Lung (tissue), 12 donors: ENCODE results near the gene WDR43. TPM values are rescaled to one million over a fixed set of nuclear protein-coding genes. Genes with fewer than 3 reads are reported as not detected.

ENCODE experiments used
- ATAC-seq: fragments of 200-7000 bp; cut with Tn5 transposase; one replicate; pipeline ENCODE4 v1.9.1; 2020; ENCODE audit warnings: moderate number of reproducible peaks; ENCODE audit not compliant: insufficient read depth, low FRiP score
- DNase-seq, 3 donors: peaks; one replicate each; pipeline ENCODE4 v3.0.0-alpha.2; 2013 to 2017
- H3K27ac ChIP-seq, 2 donors: one replicate each; pipeline ENCODE4 v1.5.1; 2013; ENCODE audit warnings: mild to moderate bottlenecking in 2 of 2, moderate library complexity in 2 of 2, control low read depth in 1 of 2, inconsistent platforms in 1 of 2, low read depth in 1 of 2, low read length in 1 of 2
- H3K27me3 ChIP-seq, 3 donors: one replicate each; pipeline ENCODE4 v1.5.1; 2013; ENCODE audit warnings: low read length in 2 of 3; ENCODE audit not compliant: control insufficient read depth in 3 of 3, insufficient read depth in 3 of 3
- H3K36me3 ChIP-seq, 4 donors: one replicate each; pipeline ENCODE4 v1.5.1; 2013; ENCODE audit warnings: low read length in 4 of 4, mild to moderate bottlenecking in 1 of 4, moderate library complexity in 1 of 4; ENCODE audit not compliant: control insufficient read depth in 4 of 4, insufficient read depth in 4 of 4
- H3K4me1 ChIP-seq, 5 donors: one replicate each; pipeline ENCODE4 v1.5.1; 2013; ENCODE audit warnings: low read length in 5 of 5, mild to moderate bottlenecking in 2 of 5, moderate library complexity in 1 of 5; ENCODE audit not compliant: control insufficient read depth in 5 of 5, insufficient read depth in 5 of 5
- H3K4me3 ChIP-seq: one replicate; pipeline ENCODE4 v1.5.1; 2013; ENCODE audit warnings: mild to moderate bottlenecking, control low read depth, moderate library complexity
- H3K9ac ChIP-seq, 2 donors: one replicate each; pipeline ENCODE4 v1.5.1; 2013; ENCODE audit warnings: low read length in 2 of 2, control low read depth in 1 of 2; ENCODE audit not compliant: insufficient read depth in 1 of 2
- H3K9me3 ChIP-seq, 4 donors: one replicate each; pipeline ENCODE4 v1.5.1; 2013; ENCODE audit warnings: low read length in 3 of 4, mild to moderate bottlenecking in 1 of 4, moderate library complexity in 1 of 4; ENCODE audit not compliant: control insufficient read depth in 4 of 4, insufficient read depth in 3 of 4
- CTCF ChIP-seq: IDR thresholded peaks from 2 replicates; pipeline ENCODE4 v1.5.1; 2012; ENCODE audit warnings: mild to moderate bottlenecking; ENCODE audit errors: control extremely low read depth, extremely low read depth
- WGBS, 2 donors: extraction: QIAGEN DNeasy Blood & Tissue Kit; methylation state at CpG; one replicate each; pipeline ENCODE4 v1.1.7; 2013; 5-methylcytosine and 5-hydroxymethylcytosine counted together
- polyA plus RNA-seq, 2 donors: library from polyadenylated mRNA; stranded (reverse); fragments of 200-250 nt; gene quantifications; one replicate each; pipeline ENCODE4 v1.2.1, GENCODE V29; 2013
- total RNA-seq, 2 donors: library from RNA; depleted of rRNA in 1 of 2; stranded (reverse); fragments of >200 nt in 1 of 2; gene quantifications; one replicate each; pipeline ENCODE4 v1.2.1, GENCODE V29; 2014 to 2021
- donor health status: control.
- donor health status: control.
- donor health status: Bipolar disorder and iron deficiency.
- donor health status: healthy.
- donor health status: DM: yes; HTN: yes; CAD: no.

WDR43 gene
- total and polyA plus RNA-seq, 4 donors = 8.2 to 40.2 (median 28.1) TPM

- no peak for DNase-seq
- TF ChIP-seq CTCF = no peak
- Histone ChIP-seq H3K4me3 (no peak overlapping the region), H3K4me1 (peaks cover 0 to 10% (median 0%) of the 10 kb centered on the region in 5 donors), H3K9me3 (no peaks in the 10 kb centered on the region), H3K27me3 (no peaks in the 10 kb centered on the region), H3K36me3 (no peaks in the 10 kb centered on the region), H3K9ac (no peak overlapping the region), H3K27ac (no peak overlapping the region)
- ATAC-seq = no peak
- whole genome bisulfite sequencing, 2 donors = 62 to 89% methylated on average over 3 of the region's 3 CpGs
Observed at GRCh38 chr2:28980368-28981015, 86.0 kb downstream of the WDR43 start.

- no peak within 1 kb of the TSS for H3K9ac ChIP-seq
- peak; percentile 66 to 77 (median 66) for DNase-seq
- ATAC-seq = peak; percentile 62
Observed at GRCh38 chr2:28981016-28981441, 86.6 kb downstream of the WDR43 start, which contains the start of gene TOGARAM2. Gene TOGARAM2 (plus strand): TSS chr2:28981298. CDS start chr2:28994835, 13,537 bp downstream.

GRCh38 chr2:28981620-28982376 is 87.3 kb downstream of the WDR43 start:
- TF ChIP-seq CTCF = no peak

More at GRCh38 chr2:28981016-28981441, 86.6 kb downstream of the WDR43 start, which contains the start of gene TOGARAM2:
- no peaks in the 10 kb centered on the region for H3K27me3 ChIP-seq
- peak within 1 kb of the TSS in 1 of 2 donors; percentile 18 for H3K27ac ChIP-seq
- H3K36me3 ChIP-seq = no peaks in the 10 kb centered on the region
- WGBS, 2 donors = 40 to 75% methylated on average over 10 of the region's 10 CpGs
- no peak for TF ChIP-seq CTCF
- H3K4me1 ChIP-seq = peaks cover 0 to 10% (median 0%) of the 10 kb centered on the region in 5 donors
- H3K4me3 ChIP-seq = no peak within 1 kb of the TSS
- no peaks in the 10 kb centered on the region for H3K9me3 ChIP-seq

More at GRCh38 chr2:28981620-28982376, 87.3 kb downstream of the WDR43 start:
- peaks cover 0 to 10% (median 0%) of the 10 kb centered on the region in 5 donors for H3K4me1 ChIP-seq
- H3K4me3 ChIP-seq = no peak overlapping the region
- H3K27ac ChIP-seq = peak overlapping the region in 1 of 2 donors; percentile 9
- H3K27me3 ChIP-seq = no peaks in the 10 kb centered on the region
- no peak for DNase-seq
- ATAC-seq = no peak
- no peak overlapping the region for H3K9ac ChIP-seq
- no peaks in the 10 kb centered on the region for H3K36me3 ChIP-seq
- H3K9me3 ChIP-seq = no peaks in the 10 kb centered on the region
- 80 to 85% methylated on average over 11 of the region's 11 CpGs for WGBS, 2 donors
